ENCODE results near the gene GPN2. TPM values are rescaled to one million over a fixed set of nuclear protein-coding genes. Genes with fewer than 3 reads are reported as not detected.

The GPN2 gene
- total and polyA plus RNA-seq, 9 of the 15 experiments (the other 6 are each of a cell fraction or from before 2014, with no cell fraction given): 9.9 to 58.8 (median 20.4) TPM

- FAIRE-seq (no peak), DNase-seq (ENCODE audit: extremely low read depth in 1 of 4, low spot score in 3 of 4) (no peak), ATAC-seq (no peak)
- Histone ChIP-seq H3K4me3 (no peak overlapping the region; the same call in 1 of the 2 replicates), H3K9ac (ENCODE audit: insufficient read depth in 1 of 2, low read depth in 2 of 2, low read length in 2 of 2) (peak overlapping the region in 1 of 2 experiments; percentile 1; a peak in 1 of 4 replicates), H3K9me1 (ENCODE audit: control insufficient read depth, insufficient read depth, low read length) (no peaks in the 10 kb centered on the region), H3K36me3 (ENCODE audit: control insufficient read depth, insufficient read depth, low read length) (peaks cover 60% of the 10 kb centered on the region), H3K9me3 (replicated peaks; ENCODE audit: control insufficient read depth, insufficient read depth, low read depth, low read length) (no peaks in the 10 kb centered on the region), H3K27ac (ENCODE audit: extremely low read depth, low read depth, low read length) (peak overlapping the region; percentile 15; the same call in 2 of the 3 replicates), H3K4me1 (replicated peaks in 1 of 2; ENCODE audit: control insufficient read depth in 2 of 2, insufficient read depth in 2 of 2, low read length in 2 of 2) (peaks cover 18% of the 10 kb centered on the region in 2 experiments; a peak in 4 of 5 replicates), H4K20me1 (replicated peaks; ENCODE audit: control insufficient read depth, insufficient read depth, low read length) (peaks cover 12% of the 10 kb centered on the region), H3K4me2 (ENCODE audit: insufficient read depth, low read length) (no peak overlapping the region; the same call in 1 of the 2 replicates), H3K79me2 (ENCODE audit: control insufficient read depth, insufficient read depth, low read length) (peaks cover 67% of the 10 kb centered on the region), H2AFZ (ENCODE audit: low read depth, low read length) (no peak overlapping the region), H3K27me3 (ENCODE audit: control insufficient read depth in 2 of 2, insufficient read depth in 2 of 2, low read length in 2 of 2) (no peaks in the 10 kb centered on the region; a peak in 1 of 5 replicates)
- BruUV-seq (replicated peaks): no TSS peak
- ChIA-PET POLR2A (interaction anchor here (0.5 to 1.6 kb wide), 6 partner anchors 8 to 648 kb away, joined by 3 to 7 read pairs (median 5); partner anchors contain the start of gene GPATCH3), CTCF (ENCODE audit: low intra/inter-chr PET ratio) (no interaction called here)
- in situ Hi-C loops (cut with MboI): no loop called here
- TF ChIP-seq CTCFL (IDR thresholded peaks at IDR 0.05; ENCODE audit: borderline replicate concordance, insufficient read depth, low read depth, low read length, poor library complexity, severe bottlenecking): no peak
- TF ChIP-seq GTF2B (IDR thresholded peaks at IDR 0.05; ENCODE audit: extremely low read depth, insufficient read length): no peak
- no peak for TF ChIP-seq CHD1 (IDR thresholded peaks at IDR 0.05; ENCODE audit: low read length)
- TF ChIP-seq FUS (optimal IDR thresholded peaks at IDR 0.05; ENCODE audit: low read depth, low read length): no peak
- no peak for TF ChIP-seq ILK (tag; IDR thresholded peaks at IDR 0.05; ENCODE audit: borderline replicate concordance, low read depth)
- intact Hi-C loops (cut with micrococcal nuclease): no loop called here
- WGBS (ENCODE audit: insufficient coverage, low coverage, missing lambda C conversion rate): 85% methylated on average over 3 of the region's 3 CpGs
Observed at GRCh38 chr1:26923711-26924110, 33.6 kb upstream of the GPN2 start.

All from K562 (cell line).